Amygdala (tissue), 56 donors: ENCODE results near the gene TBC1D22A.

Source experiments
- DNase-seq, 56 donors: peaks; one replicate each; lab custom pipeline; 2025; lab: John Stamatoyannopoulos, UW

Gene TBC1D22A

GRCh38 chr22:47014636-47015345 lies 252.3 kb downstream of the TBC1D22A start:
- DNase-seq = no peak

- DNase-seq = no peak
Measured at GRCh38 chr22:47015589-47016178, 253.2 kb downstream of the TBC1D22A start.

GRCh38 chr22:47016631-47017030 lies 254.2 kb downstream of the TBC1D22A start:
- no peak for DNase-seq

GRCh38 chr22:47017245-47017644 lies 254.8 kb downstream of the TBC1D22A start:
- no peak for DNase-seq

GRCh38 chr22:47018010-47018910 lies 255.8 kb downstream of the TBC1D22A start:
- no peak for DNase-seq

GRCh38 chr22:47019012-47019790 lies 256.8 kb downstream of the TBC1D22A start:
- DNase-seq = no peak

GRCh38 chr22:47020166-47020565 lies 257.7 kb downstream of the TBC1D22A start:
- DNase-seq = no peak

- DNase-seq = no peak
Measured at GRCh38 chr22:47021371-47022074, 259.1 kb downstream of the TBC1D22A start.

- DNase-seq = peak in 1 of 56 donors; percentile 19
Measured at GRCh38 chr22:47022075-47022473, 259.6 kb downstream of the TBC1D22A start.

GRCh38 chr22:47022475-47022874 lies 260.0 kb downstream of the TBC1D22A start:
- no peak for DNase-seq

GRCh38 chr22:47023871-47024270 lies 261.4 kb downstream of the TBC1D22A start:
- no peak for DNase-seq

GRCh38 chr22:47027766-47028165 lies 265.3 kb downstream of the TBC1D22A start:
- DNase-seq = no peak

- no peak for DNase-seq
Measured at GRCh38 chr22:47029244-47030074, 267.0 kb downstream of the TBC1D22A start.

- DNase-seq = peak in 4 of 56 donors; percentile 7 to 31 (median 13)
Measured at GRCh38 chr22:47030143-47030661, 267.8 kb downstream of the TBC1D22A start.

GRCh38 chr22:47030881-47031627 lies 268.6 kb downstream of the TBC1D22A start:
- no peak for DNase-seq

- no peak for DNase-seq
Measured at GRCh38 chr22:47031628-47031915, 269.1 kb downstream of the TBC1D22A start.

GRCh38 chr22:47032091-47032943 lies 269.9 kb downstream of the TBC1D22A start:
- no peak for DNase-seq
